Suppressor macrophage treated with lipopolysaccharide for 4 hours (primary cell): ENCODE data around the gene ARG1.

Experiments used
- DNase-seq: peaks from one replicate; pipeline ENCODE4 v3.0.0-alpha.2; 2020

ARG1 gene

GRCh38 chr6:131587909-131588308, 14.9 kb downstream of the ARG1 start:
- DNase-seq = no peak

GRCh38 chr6:131588643-131589042, 15.6 kb downstream of the ARG1 start:
- DNase-seq = no peak

GRCh38 chr6:131592935-131593334, 19.9 kb downstream of the ARG1 start:
- no peak for DNase-seq

GRCh38 chr6:131594074-131594473, 21.0 kb downstream of the ARG1 start:
- DNase-seq = no peak

- peak; percentile 1 for DNase-seq
Measured at GRCh38 chr6:131597446-131597845, 24.4 kb downstream of the ARG1 start.

- DNase-seq = no peak
Measured at GRCh38 chr6:131600716-131601115, 27.7 kb downstream of the ARG1 start.

GRCh38 chr6:131602781-131603312, 29.8 kb downstream of the ARG1 start:
- DNase-seq = peak; percentile 1

- no peak for DNase-seq
Measured at GRCh38 chr6:131613296-131613925, 40.4 kb downstream of the ARG1 start.

- DNase-seq = no peak
Measured at GRCh38 chr6:131615275-131615674, 42.2 kb downstream of the ARG1 start.

- peak; percentile 96 for DNase-seq
Measured at GRCh38 chr6:131627724-131628682, 55.0 kb downstream of the ARG1 start, which contains the start of gene MED23. TSS of gene MED23 (minus strand) at chr6:131628242. CDS start at chr6:131628049, 193 bp downstream.

GRCh38 chr6:131628726-131629125, 55.7 kb downstream of the ARG1 start:
- no peak for DNase-seq

GRCh38 chr6:131629651-131630050, 56.6 kb downstream of the ARG1 start:
- DNase-seq = no peak

GRCh38 chr6:131631625-131632289, 58.7 kb downstream of the ARG1 start:
- DNase-seq = no peak
